Umbilical cord (tissue), 2 donors: ENCODE results near the gene MOBP. TPM values are rescaled to one million over a fixed set of nuclear protein-coding genes. Genes with fewer than 3 reads are reported as not detected.
A peak's percentile ranks its signal among the peaks of the same experiment; 100 is the strongest.

Experiments used
- DNase-seq: peaks from one replicate; pipeline ENCODE4 v3.0.0-alpha.2; 2015; ENCODE audit warnings: low spot score
- total RNA-seq: library from RNA; depleted of rRNA; stranded (reverse); fragments of >200 nt; gene quantifications from one replicate; pipeline ENCODE4 v1.2.3, GENCODE V29; 2014; ENCODE audit warnings: low replicate concordance; ENCODE audit not compliant: insufficient read depth

MOBP gene
- total RNA-seq, 1 donor from 2014 or later, result 1.9 TPM

GRCh38 chr3:39497753-39498152 lies 30.3 kb downstream of the MOBP start:
- no peak for DNase-seq

- DNase-seq, result no peak
Observed at GRCh38 chr3:39499651-39500273, 32.3 kb downstream of the MOBP start.

DNA sequence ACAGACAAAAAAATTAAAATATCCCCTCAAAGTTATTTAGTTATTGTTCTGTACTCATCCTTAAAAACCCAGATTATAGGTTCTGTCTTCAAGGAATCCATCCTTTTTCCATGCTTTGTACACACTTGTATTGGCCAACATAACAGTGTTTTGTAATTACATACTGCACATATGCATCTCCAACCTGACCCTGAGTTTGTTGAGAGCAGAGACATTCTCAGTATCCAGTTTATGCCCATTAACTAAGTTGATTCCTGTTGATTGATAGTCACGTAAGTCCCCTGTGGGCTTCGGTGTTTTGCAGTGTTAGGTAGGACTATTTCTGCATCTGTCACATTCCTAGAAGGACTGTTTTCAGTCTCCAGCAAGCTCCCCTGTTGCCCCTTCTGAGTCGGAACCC lies 33.6 kb downstream of the MOBP start:
- DNase-seq, result no peak

DNA sequence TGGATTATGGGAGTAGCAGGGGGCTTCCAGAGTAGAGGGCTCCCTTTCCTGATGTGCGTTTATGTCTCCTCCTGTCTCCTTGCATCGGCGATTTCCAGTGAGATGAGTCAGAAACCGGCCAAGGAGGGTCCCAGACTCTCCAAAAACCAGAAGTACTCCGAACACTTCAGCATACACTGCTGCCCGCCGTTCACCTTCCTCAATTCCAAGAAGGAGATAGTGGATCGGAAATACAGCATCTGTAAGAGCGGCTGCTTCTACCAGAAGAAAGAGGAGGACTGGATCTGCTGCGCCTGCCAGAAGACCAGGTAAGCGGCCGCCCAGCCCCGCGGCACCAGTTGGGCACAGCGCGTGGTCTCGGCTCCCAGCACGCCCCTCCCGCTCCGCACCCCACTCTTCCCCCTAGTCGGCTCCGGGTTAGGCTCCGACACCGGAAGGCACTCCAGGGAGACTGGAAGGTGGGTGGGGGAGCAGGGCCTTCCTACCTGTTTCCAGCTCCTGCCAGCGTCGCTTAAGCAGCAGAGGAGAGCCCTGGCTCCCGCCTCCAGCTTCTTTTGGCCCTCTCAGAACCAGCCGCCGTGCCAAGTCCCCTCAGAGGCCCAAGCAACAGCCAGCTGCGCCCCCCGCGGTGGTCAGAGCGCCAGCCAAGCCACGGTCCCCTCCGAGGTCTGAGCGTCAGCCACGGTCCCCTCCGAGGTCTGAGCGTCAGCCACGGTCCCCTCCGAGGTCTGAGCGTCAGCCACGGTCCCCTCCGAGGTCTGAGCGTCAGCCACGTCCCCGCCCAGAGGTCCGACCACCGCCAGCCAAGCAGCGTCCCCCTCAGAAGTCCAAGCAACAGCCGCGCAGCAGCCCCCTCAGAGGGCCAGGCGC lies 34.7 kb downstream of the MOBP start:
- no peak for DNase-seq

DNA sequence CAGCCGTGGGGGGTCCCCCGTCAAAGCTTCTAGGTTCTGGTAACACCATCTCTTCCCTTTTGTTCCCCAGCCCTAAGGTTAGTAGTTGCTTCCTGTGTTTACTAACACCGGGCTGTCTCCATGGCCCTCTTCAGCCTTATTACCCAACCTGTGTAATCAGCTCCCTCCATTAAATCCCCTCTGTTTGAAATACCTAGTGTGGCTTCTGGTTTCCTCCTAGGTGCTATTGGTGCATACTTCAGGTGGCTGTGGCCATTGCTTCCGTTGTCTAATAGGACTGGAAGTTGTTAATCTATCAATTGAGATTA lies 35.3 kb downstream of the MOBP start:
- no peak for DNase-seq

- DNase-seq, result no peak
Observed at GRCh38 chr3:39505866-39506742, 38.6 kb downstream of the MOBP start.

DNA sequence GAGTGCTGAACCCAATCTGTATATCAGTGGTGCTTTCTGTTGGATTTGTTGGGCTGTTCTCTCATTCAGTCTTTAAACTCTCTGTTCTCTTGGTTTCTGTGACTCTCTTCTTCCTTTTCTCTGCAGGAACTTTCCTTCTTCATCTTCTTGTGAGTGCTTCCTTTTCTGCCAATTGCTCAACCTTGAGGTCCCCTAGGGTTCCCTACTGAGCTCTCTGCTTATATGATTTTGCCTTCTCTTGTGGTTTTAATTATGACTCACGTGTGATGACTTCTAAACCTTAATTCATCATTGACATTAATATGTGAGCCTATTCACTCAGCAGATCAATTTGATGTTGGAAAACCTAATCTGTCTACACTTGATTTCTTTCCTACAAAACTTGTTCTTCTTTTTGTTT lies 39.4 kb downstream of the MOBP start:
- DNase-seq, result no peak

GRCh38 chr3:39513791-39514369 lies 46.4 kb downstream of the MOBP start:
- DNase-seq, result no peak

DNA sequence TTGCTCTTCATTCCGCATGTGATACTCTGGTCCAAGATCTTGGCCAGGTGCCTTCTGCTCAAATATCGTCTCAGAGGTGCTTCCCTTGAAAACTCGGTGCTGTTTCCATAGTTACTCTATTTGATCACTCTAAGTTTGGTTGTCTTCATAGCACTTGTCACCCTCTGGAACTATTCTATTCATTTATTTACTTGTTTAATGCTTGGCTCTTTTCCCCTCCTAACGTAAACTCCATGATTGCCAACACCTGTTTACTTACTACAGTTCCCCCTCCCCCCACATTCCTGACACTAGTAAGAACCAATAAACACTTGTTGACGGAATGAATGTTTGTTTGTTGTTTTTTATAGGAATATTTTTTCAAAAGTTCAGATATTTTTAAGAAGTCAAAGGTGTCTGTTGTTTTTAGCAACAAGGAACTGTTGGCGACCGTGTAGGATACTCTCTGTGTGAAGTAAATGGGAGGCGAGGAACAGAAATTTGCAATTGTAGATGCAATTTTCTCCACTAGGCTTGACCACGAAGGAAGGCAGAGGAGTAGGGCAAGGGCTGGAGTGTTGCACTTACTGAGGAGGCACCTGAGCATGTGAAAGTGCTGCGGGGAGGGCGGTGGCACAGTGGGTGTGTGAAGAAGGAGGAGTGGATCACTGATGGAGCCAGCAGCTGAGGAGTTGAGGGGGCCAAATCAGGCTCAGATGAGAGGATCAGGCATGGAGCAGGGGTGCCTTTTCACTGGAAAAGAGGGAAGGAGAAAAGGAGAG lies 48.4 kb downstream of the MOBP start:
- no peak for DNase-seq

GRCh38 chr3:39519103-39519502 lies 51.6 kb downstream of the MOBP start:
- DNase-seq, result peak; percentile 97

GRCh38 chr3:39519554-39520288 lies 52.2 kb downstream of the MOBP start:
- peak; percentile 50 for DNase-seq

GRCh38 chr3:39521456-39521855 lies 54.0 kb downstream of the MOBP start:
- DNase-seq, result no peak

DNA sequence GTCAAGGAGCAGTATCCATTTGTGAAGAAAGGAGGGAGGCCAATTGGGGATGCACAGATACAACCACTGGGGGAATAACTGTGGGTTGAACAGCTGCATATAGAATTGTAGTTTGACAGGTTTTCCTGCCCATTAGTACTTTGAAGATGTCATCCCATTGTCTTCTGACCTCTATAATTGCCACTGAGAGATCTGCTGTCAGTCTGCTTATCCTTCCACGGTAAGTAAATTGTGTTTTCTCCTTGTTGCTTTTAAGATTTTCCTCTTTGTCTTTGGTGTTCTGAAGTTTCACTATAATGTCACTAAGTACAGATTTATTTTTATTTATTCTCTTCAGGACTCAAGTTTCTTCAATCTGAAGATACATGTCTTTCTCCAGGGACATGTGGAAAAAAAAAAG lies 56.6 kb downstream of the MOBP start:
- no peak for DNase-seq

DNA sequence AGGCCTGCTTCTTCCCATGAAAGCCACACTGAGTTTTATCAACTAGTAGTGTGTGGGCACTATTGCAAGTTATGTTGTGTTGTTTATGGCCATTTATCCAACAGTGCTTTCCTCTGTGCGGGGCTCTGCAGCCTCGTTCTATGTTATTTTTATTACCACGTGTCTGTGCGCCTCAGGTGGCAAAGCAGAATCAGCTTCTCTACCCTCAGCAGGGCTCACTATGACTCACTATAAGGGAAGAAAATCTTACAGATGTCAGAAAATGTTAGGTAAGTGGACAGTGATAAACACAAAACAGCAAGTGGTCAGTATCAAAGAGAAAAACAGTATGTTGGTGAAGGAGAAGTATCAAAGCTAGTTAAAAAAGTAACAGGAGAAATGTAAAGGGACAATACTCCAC lies 61.4 kb downstream of the MOBP start:
- no peak for DNase-seq

GRCh38 chr3:39529577-39529976 lies 62.1 kb downstream of the MOBP start:
- DNase-seq, result no peak

DNA sequence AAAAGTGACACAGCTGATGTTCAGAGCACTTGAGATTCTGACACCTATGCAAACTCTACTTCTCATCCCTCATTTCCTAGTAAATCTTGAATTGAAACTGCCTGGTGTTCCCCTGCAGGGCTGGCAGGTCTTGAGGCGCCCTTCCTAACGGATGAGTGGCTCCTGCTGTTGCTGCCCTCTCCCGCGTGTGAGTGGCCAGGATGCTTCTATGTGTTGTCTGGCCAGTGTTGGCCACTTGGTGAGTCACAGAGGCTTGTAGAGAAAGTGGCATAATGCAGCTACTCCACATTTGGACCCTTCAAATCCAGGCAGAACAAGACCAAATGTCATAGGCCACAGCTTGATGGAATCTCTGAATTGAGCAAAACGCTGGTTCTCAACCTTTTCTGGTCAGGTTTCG lies 63.6 kb downstream of the MOBP start:
- DNase-seq, result no peak

DNA sequence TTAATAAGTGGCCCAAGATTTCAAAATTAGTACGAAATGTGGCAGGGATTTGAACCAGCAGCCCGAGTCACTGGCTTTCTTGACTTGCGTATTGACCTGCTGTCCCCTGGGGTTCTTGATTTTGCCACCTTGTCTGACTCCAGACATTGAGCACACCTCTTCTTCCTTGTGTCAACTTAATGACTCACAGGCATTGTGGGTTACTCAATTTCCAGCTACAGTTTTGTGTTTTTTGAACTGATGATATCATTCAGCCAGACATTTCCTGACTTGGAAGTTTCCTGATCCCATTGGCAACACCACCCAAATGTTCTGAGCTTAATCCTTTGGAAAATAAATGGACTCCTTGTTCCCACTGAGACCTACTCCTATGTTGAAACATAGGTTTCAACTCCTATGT lies 64.2 kb downstream of the MOBP start:
- peak; percentile 34 for DNase-seq

DNA sequence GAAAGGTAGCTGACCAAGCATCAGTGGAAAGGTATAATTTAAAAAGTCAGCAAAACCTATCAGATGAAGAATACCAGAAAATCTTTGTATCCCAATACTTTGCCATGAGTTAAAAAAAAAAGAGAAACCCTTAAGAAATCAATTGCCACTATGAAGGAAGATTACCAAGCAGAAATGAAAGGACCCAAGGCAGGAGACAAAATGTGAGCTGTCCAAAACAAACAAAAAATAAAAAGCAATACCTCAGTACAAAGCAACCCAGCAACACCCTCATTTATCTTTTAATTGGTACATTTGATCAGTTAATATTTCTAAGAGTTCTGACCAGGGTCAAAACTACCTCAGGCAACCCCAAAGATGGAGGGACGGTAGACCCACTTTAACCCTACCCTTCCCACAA lies 65.3 kb downstream of the MOBP start:
- no peak for DNase-seq

DNA sequence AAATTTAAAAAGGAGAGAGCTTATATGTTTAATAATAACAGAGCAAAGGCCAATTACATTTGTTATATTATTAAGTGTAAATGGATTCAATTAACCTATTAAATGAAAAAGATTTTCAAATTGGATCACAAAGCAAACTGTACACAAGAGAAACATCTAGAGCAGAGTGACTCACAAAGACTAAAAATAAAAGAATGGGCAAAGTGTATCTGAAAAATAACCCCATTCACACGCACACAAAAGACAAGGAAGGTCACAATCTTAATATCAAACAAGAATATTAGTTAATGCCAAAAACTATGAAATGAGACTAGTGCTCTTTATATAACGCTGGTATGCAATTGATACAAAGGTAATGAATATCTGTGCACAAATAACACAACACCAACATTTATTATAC lies 65.7 kb downstream of the MOBP start:
- DNase-seq, result no peak

GRCh38 chr3:39540162-39540921 lies 72.9 kb downstream of the MOBP start:
- no peak for DNase-seq
